ENCODE data around the gene PBX4.

DNA sequence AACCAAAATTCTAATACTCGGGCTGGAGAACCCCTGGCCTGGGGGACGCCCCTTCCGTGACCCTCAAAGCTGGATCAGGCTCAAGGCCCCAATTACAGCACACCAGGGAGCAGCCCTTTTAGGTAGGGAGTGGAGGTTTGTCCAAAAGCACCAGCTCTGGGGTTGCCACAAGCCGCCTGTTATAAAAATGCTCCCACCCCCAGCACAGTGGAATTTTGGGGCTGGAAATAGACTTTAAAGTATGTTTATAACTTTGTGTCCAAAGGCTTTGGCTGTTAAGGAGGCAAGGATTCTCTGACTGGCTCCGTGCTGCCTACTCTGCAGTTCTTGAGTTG is 25.5 kb upstream of the PBX4 start:
- TF ChIP-seq, protein P1, sequence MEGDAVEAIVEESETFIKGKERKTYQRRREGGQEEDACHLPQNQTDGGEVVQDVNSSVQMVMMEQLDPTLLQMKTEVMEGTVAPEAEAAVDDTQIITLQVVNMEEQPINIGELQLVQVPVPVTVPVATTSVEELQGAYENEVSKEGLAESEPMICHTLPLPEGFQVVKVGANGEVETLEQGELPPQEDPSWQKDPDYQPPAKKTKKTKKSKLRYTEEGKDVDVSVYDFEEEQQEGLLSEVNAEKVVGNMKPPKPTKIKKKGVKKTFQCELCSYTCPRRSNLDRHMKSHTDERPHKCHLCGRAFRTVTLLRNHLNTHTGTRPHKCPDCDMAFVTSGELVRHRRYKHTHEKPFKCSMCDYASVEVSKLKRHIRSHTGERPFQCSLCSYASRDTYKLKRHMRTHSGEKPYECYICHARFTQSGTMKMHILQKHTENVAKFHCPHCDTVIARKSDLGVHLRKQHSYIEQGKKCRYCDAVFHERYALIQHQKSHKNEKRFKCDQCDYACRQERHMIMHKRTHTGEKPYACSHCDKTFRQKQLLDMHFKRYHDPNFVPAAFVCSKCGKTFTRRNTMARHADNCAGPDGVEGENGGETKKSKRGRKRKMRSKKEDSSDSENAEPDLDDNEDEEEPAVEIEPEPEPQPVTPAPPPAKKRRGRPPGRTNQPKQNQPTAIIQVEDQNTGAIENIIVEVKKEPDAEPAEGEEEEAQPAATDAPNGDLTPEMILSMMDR (IDR thresholded peaks at IDR 0.05): no peak; the same call in 1 of the 2 replicates
- TF ChIP-seq POLR2AphosphoS5 (IDR thresholded peaks at IDR 0.05; ENCODE audit: low read depth, low read length): no peak
- TF ChIP-seq SIN3A (IDR thresholded peaks at IDR 0.05; ENCODE audit: borderline replicate concordance, insufficient read depth, low read depth, low read length): no peak

All from Panc1 (cell line).